ENCODE measurements around the gene SOD3. TPM values are rescaled to one million over a fixed set of nuclear protein-coding genes. Genes with fewer than 3 reads are reported as not detected.

SOD3 gene
- total and polyA plus RNA-seq, 2 of the 4 experiments (the other 2 are of a cell fraction) = 0.36 to 5.8 TPM

- H3K9me3 ChIP-seq (ENCODE audit: control insufficient read depth, insufficient read depth, low read length) = no peaks in the 10 kb centered on the region
- ChIA-PET POLR2A (ENCODE audit: unreplicated experiment) (no interaction called here), CTCF (interaction anchor here (0.6 kb wide), 1 partner anchor 131 kb away, joined by 3 read pairs; no protein-coding TSS in a partner anchor)
- intact Hi-C loops (cut with micrococcal nuclease) = loop anchor here (5.0 to 10.0 kb wide), 3 partner anchors 37 to 525 kb away; partner anchors contain the start of gene ANAPC4
- H3K36me3 ChIP-seq (ENCODE audit: control insufficient read depth, insufficient read depth, low read length) = no peaks in the 10 kb centered on the region
- no peaks in the 10 kb centered on the region for H3K27me3 ChIP-seq (ENCODE audit: control insufficient read depth, insufficient read depth, low read length)
- H2BK120ac ChIP-seq (ENCODE audit: low read depth, low read length) = peak overlapping the region; percentile 63; the same call in 1 of the 2 replicates
- H3K9ac ChIP-seq (ENCODE audit: low read depth, low read length) = no peak overlapping the region
- dilution Hi-C loops (cut with HindIII; ENCODE audit: low sequenced_read_pairs, unreplicated experiment) = no loop called here
- H2BK20ac ChIP-seq (ENCODE audit: low read depth, low read length) = peak overlapping the region; percentile 50
- no peak overlapping the region for H2BK5ac ChIP-seq (ENCODE audit: low read depth, low read length, poor library complexity, severe bottlenecking)
- peaks cover 15% of the 10 kb centered on the region for H3K9me1 ChIP-seq (ENCODE audit: insufficient read depth, low read length)
- no peak overlapping the region for H3K56ac ChIP-seq (ENCODE audit: extremely low read depth, insufficient read depth, low read length)
- H2AFZ ChIP-seq (replicated peaks; ENCODE audit: low read length, poor library complexity) = no peak overlapping the region
- no peak overlapping the region for H2AK9ac ChIP-seq (replicated peaks; ENCODE audit: low read depth, low read length, poor library complexity)
- no peak for TF ChIP-seq MXI1 (IDR thresholded peaks at IDR 0.05; ENCODE audit: borderline replicate concordance, low read depth, low read length)
- no peak for TF ChIP-seq RFX5 (IDR thresholded peaks at IDR 0.05; ENCODE audit: low read depth, low read length)
- no peak for TF ChIP-seq ELK1 (IDR thresholded peaks at IDR 0.05; ENCODE audit: borderline replicate concordance, low read depth, low read length)
- H3K18ac ChIP-seq (ENCODE audit: low read depth, low read length) = peak overlapping the region; percentile 68
- peak overlapping the region; percentile 45; the same call in 1 of the 2 replicates for H3K4ac ChIP-seq (ENCODE audit: low read depth, low read length)
- peaks cover 14% of the 10 kb centered on the region for H3K4me1 ChIP-seq (ENCODE audit: control insufficient read depth, insufficient read depth, low read length)
- H3K4me3 ChIP-seq (ENCODE audit: insufficient read depth, low read depth, low read length) = no peak overlapping the region
- ATAC-seq (ENCODE audit: low read depth) = no peak
- H3K79me1 ChIP-seq (ENCODE audit: low read depth in 1 of 2, low read length in 2 of 2) = peaks cover 0 to 12% of the 10 kb centered on the region in 2 experiments; a peak in 1 of 4 replicates
- peak; percentile 26 for DNase-seq
- in situ Hi-C loops (cut with MboI; ENCODE audit: low sequenced_read_pairs) = no loop called here
- peak overlapping the region in 1 of 2 experiments; percentile 19; a peak in 1 of 4 replicates for H4K8ac ChIP-seq (ENCODE audit: low read depth in 2 of 2, low read length in 2 of 2)
- no peak overlapping the region for H4K5ac ChIP-seq (ENCODE audit: low read depth, low read length)
- H3K4me2 ChIP-seq (ENCODE audit: low read depth, low read length) = peak overlapping the region; percentile 49; the same call in 1 of the 2 replicates
- peak overlapping the region; percentile 60; the same call in 1 of the 2 replicates for H3K27ac ChIP-seq (ENCODE audit: insufficient read depth, low read length)
- no peak overlapping the region for H3K14ac ChIP-seq (replicated peaks; ENCODE audit: low read depth, low read length)
- H2AK5ac ChIP-seq (ENCODE audit: low read depth, low read length) = peak overlapping the region; percentile 22; the same call in 1 of the 2 replicates
- peak overlapping the region; percentile 81; the same call in 1 of the 2 replicates for H4K91ac ChIP-seq (ENCODE audit: insufficient read depth, low read depth, low read length)
- peak overlapping the region; percentile 87; the same call in 1 of the 3 replicates for H2BK15ac ChIP-seq (ENCODE audit: low read depth, low read length)
- 0 out of 2 replicates have a peak overlapping the region, but pooled peaks have one; percentile 8 for H3K23ac ChIP-seq (ENCODE audit: low read depth, low read length)
- no CpG with 5 or more reads among the region's 2 CpGs for WGBS, 2 experiments (ENCODE audit: extremely low coverage in 2 of 2, insufficient read length in 1 of 2)
- H4K20me1 ChIP-seq (ENCODE audit: insufficient read depth, low read length) = no peaks in the 10 kb centered on the region
- BruUV-seq (replicated peaks) = no TSS peak
These were observed 54.4 kb downstream of the SOD3 start for GRCh38 chr4:24849756-24850155.

Small RNA genes lying within 50 kb of the gene (microRNA-seq; reads per million reads assigned to microRNA genes)
- not detected for gene AC006390.1 (ENCODE audit: insufficient read depth, insufficient read length)

Small RNA genes lying within 50 kb of the gene (small RNA-seq; reads per million reads assigned to genes)
- gene AC006390.1 = 0 reads per million in 5 experiments

Other genes starting within 250 kb of the SOD3 start
- 172 and 240 TPM in 2 replicates for gene DHX15, start 211.0 kb upstream of the SOD3 start, total RNA-seq (2012; rRNA removed)
- gene DHX15, start 211.0 kb upstream of the SOD3 start, polyA plus RNA-seq (2012; rRNA removed) = 79.1 and 97.9 TPM in 2 replicates
- 7.0 and 8.3 TPM in 2 replicates for gene CCDC149, start 117.5 kb downstream of the SOD3 start, total RNA-seq (2012; rRNA removed)
- gene CCDC149, start 117.5 kb downstream of the SOD3 start, polyA plus RNA-seq (2012; rRNA removed) = 4.8 and 6.7 TPM in 2 replicates
- not detected in 2 replicates for gene LGI2, start 235.4 kb downstream of the SOD3 start, total RNA-seq (2012; rRNA removed)
- gene LGI2, start 235.4 kb downstream of the SOD3 start, polyA plus RNA-seq (2012; rRNA removed) = not detected in 2 replicates